ENCODE results near the gene TMEM184B.

TMEM184B gene

DNA sequence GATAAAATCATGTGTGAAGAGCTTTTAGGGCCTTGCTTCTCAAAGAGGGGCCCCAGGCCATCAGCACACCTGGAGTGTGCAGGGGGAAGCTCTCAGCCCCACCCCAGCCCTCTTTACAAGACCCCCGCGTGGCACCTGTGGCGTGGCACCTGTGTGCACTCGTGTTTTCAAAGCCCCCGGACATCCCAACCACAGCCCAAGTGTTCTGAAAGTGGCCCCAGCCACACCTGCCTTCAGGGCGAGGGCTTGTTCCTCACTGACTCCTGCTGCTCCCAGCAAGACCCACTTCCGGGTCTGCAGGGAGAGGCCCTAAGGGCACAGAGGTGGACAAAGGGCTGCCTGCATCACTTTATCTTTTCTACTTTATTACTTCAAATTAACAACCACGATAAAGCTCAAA, 17.5 kb upstream of the TMEM184B start:
- H3K4me2 ChIP-seq (ENCODE audit: low read length), result no peak overlapping the region
- H3K79me2 ChIP-seq (ENCODE audit: control insufficient read depth, insufficient read depth, low read length), result no peaks in the 10 kb centered on the region
- H2BK5ac ChIP-seq (ENCODE audit: low read length), result no peak overlapping the region
- no peak overlapping the region for H2AK5ac ChIP-seq (ENCODE audit: low read length)
- H3K4me3 ChIP-seq (ENCODE audit: low read length), result no peak overlapping the region
- H3K23ac ChIP-seq (ENCODE audit: low read length), result no peak overlapping the region
- WGBS (ENCODE audit: extremely low coverage, insufficient coverage, low lambda C conversion rate), result 100% methylated on average over 1 of the region's 8 CpGs
- no peak overlapping the region for H3K18ac ChIP-seq (ENCODE audit: low read length)
- no peak overlapping the region for H4K5ac ChIP-seq (ENCODE audit: low read length)
- DNase-seq, result no peak
- no peak overlapping the region for H2BK15ac ChIP-seq (replicated peaks; ENCODE audit: low read depth)
- no peak overlapping the region for H3K4ac ChIP-seq (ENCODE audit: low read depth, low read length)
- H3K4me1 ChIP-seq (ENCODE audit: control insufficient read depth, low read depth, low read length), result no peaks in the 10 kb centered on the region
- no peak overlapping the region for H4K8ac ChIP-seq (ENCODE audit: low read depth, low read length)
- no peaks in the 10 kb centered on the region for H3K27me3 ChIP-seq (ENCODE audit: insufficient read depth, low read length, poor library complexity)
- no peak overlapping the region for H3K56ac ChIP-seq (ENCODE audit: low read length)
- no peak overlapping the region for H3K9ac ChIP-seq (ENCODE audit: low read length)
- no peaks in the 10 kb centered on the region for H3K79me1 ChIP-seq (ENCODE audit: low read length)
- no peak overlapping the region for H2BK120ac ChIP-seq (ENCODE audit: low read depth, low read length)
- no peak overlapping the region for H3K27ac ChIP-seq (ENCODE audit: low read depth, low read length)
- H3K36me3 ChIP-seq (ENCODE audit: control insufficient read depth, insufficient read depth, low read length), result peaks cover 8% of the 10 kb centered on the region

DNA sequence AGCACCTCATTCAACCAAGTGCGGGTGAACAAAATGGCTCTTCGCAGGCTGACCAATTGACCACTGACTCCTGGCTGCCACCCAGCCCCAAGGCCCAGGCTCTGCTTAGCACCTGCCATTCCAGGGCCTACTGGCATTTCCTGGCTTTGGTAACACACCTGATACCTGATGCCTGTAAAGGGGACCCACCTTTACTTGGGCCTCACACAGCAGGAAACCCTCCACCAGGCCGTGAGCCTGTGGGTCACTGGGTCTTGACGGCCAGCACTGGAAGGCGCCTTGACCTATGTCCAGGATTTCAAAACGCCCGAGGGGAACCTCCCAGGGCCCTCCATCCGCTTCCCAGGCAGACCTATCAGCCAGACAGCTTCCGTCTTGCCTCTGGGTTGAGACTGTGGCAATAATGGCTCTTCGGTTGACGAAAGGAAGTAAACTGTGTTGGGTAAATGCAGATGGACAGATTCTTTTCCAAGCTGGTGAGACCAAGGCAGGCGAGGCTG, 16.8 kb upstream of the TMEM184B start:
- no peak overlapping the region for H2AK5ac ChIP-seq (ENCODE audit: low read length)
- H3K9ac ChIP-seq (ENCODE audit: low read length), result no peak overlapping the region
- no peaks in the 10 kb centered on the region for H3K79me2 ChIP-seq (ENCODE audit: control insufficient read depth, insufficient read depth, low read length)
- WGBS (ENCODE audit: extremely low coverage, insufficient coverage, low lambda C conversion rate), result no CpG with 5 or more reads among the region's 12 CpGs
- no peaks in the 10 kb centered on the region for H3K4me1 ChIP-seq (ENCODE audit: control insufficient read depth, low read depth, low read length)
- H3K27me3 ChIP-seq (ENCODE audit: insufficient read depth, low read length, poor library complexity), result no peaks in the 10 kb centered on the region
- no peak overlapping the region for H3K4me3 ChIP-seq (ENCODE audit: low read length)
- no peak overlapping the region for H3K4ac ChIP-seq (ENCODE audit: low read depth, low read length)
- H2BK15ac ChIP-seq (replicated peaks; ENCODE audit: low read depth), result no peak overlapping the region
- no peak for DNase-seq
- H4K5ac ChIP-seq (ENCODE audit: low read length), result no peak overlapping the region
- no peak overlapping the region for H3K4me2 ChIP-seq (ENCODE audit: low read length)
- H3K18ac ChIP-seq (ENCODE audit: low read length), result no peak overlapping the region
- no peak overlapping the region for H3K27ac ChIP-seq (ENCODE audit: low read depth, low read length)
- no peak overlapping the region for H3K56ac ChIP-seq (ENCODE audit: low read length)
- no peak overlapping the region for H2BK120ac ChIP-seq (ENCODE audit: low read depth, low read length)
- no peak overlapping the region for H2BK5ac ChIP-seq (ENCODE audit: low read length)
- peaks cover 6% of the 10 kb centered on the region for H3K36me3 ChIP-seq (ENCODE audit: control insufficient read depth, insufficient read depth, low read length)
- H3K23ac ChIP-seq (ENCODE audit: low read length), result no peak overlapping the region
- no peak overlapping the region for H4K8ac ChIP-seq (ENCODE audit: low read depth, low read length)
- no peaks in the 10 kb centered on the region for H3K79me1 ChIP-seq (ENCODE audit: low read length)

- DNase-seq, result no peak
- H3K56ac ChIP-seq (ENCODE audit: low read length), result no peak overlapping the region
- H3K4ac ChIP-seq (ENCODE audit: low read depth, low read length), result no peak overlapping the region
- H2BK120ac ChIP-seq (ENCODE audit: low read depth, low read length), result no peak overlapping the region
- H3K27me3 ChIP-seq (ENCODE audit: insufficient read depth, low read length, poor library complexity), result no peaks in the 10 kb centered on the region
- WGBS (ENCODE audit: extremely low coverage, insufficient coverage, low lambda C conversion rate), result no CpG with 5 or more reads among the region's 11 CpGs
- peaks cover 2% of the 10 kb centered on the region for H3K36me3 ChIP-seq (ENCODE audit: control insufficient read depth, insufficient read depth, low read length)
- H3K18ac ChIP-seq (ENCODE audit: low read length), result no peak overlapping the region
- H3K4me3 ChIP-seq (ENCODE audit: low read length), result no peak overlapping the region
- no peak overlapping the region for H2AK5ac ChIP-seq (ENCODE audit: low read length)
- no peak overlapping the region for H3K27ac ChIP-seq (ENCODE audit: low read depth, low read length)
- H3K79me1 ChIP-seq (ENCODE audit: low read length), result no peaks in the 10 kb centered on the region
- no peak overlapping the region for H4K8ac ChIP-seq (ENCODE audit: low read depth, low read length)
- H3K79me2 ChIP-seq (ENCODE audit: control insufficient read depth, insufficient read depth, low read length), result no peaks in the 10 kb centered on the region
- no peak overlapping the region for H2BK5ac ChIP-seq (ENCODE audit: low read length)
- H4K5ac ChIP-seq (ENCODE audit: low read length), result no peak overlapping the region
- H3K9ac ChIP-seq (ENCODE audit: low read length), result no peak overlapping the region
- no peak overlapping the region for H2BK15ac ChIP-seq (replicated peaks; ENCODE audit: low read depth)
- H3K23ac ChIP-seq (ENCODE audit: low read length), result no peak overlapping the region
- H3K4me1 ChIP-seq (ENCODE audit: control insufficient read depth, low read depth, low read length), result no peaks in the 10 kb centered on the region
- H3K4me2 ChIP-seq (ENCODE audit: low read length), result no peak overlapping the region
Measured at GRCh38 chr22:38286915-38287669, 14.3 kb upstream of the TMEM184B start.

DNA sequence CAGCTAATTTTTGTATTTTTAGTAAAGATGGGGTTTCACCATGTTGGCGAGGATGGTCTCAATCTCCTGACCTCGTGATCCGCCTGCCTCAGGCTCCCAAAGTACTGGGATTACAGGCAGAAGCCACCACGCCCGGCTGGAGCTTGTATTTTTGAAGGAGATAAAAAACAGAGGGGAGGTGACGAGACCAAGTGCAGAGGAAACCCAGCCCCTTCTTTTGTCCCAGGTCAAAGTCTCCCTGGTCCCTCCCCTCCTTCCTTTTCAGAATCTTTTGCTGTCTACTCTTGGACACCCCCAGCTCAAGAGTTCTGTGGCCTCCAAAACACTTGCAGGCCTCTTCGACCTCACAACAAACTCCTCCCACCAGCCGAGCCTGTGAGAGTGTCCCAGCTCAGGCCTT, 12.2 kb upstream of the TMEM184B start:
- Histone ChIP-seq H2BK5ac (ENCODE audit: low read length) (no peak overlapping the region), H3K79me1 (ENCODE audit: low read length) (no peaks in the 10 kb centered on the region), H2BK120ac (ENCODE audit: low read depth, low read length) (no peak overlapping the region), H3K27ac (ENCODE audit: low read depth, low read length) (no peak overlapping the region), H3K4me2 (ENCODE audit: low read length) (no peak overlapping the region), H4K5ac (ENCODE audit: low read length) (no peak overlapping the region), H3K27me3 (ENCODE audit: insufficient read depth, low read length, poor library complexity) (no peaks in the 10 kb centered on the region), H3K9ac (ENCODE audit: low read length) (no peak overlapping the region), H3K56ac (ENCODE audit: low read length) (no peak overlapping the region), H2AK5ac (ENCODE audit: low read length) (no peak overlapping the region), H3K23ac (ENCODE audit: low read length) (no peak overlapping the region), H3K79me2 (ENCODE audit: control insufficient read depth, insufficient read depth, low read length) (no peaks in the 10 kb centered on the region), H2BK15ac (replicated peaks; ENCODE audit: low read depth) (no peak overlapping the region), H3K4ac (ENCODE audit: low read depth, low read length) (no peak overlapping the region), H3K4me3 (ENCODE audit: low read length) (no peak overlapping the region), H3K18ac (ENCODE audit: low read length) (no peak overlapping the region), H3K4me1 (ENCODE audit: control insufficient read depth, low read depth, low read length) (no peaks in the 10 kb centered on the region), H4K8ac (ENCODE audit: low read depth, low read length) (no peak overlapping the region), H3K36me3 (ENCODE audit: control insufficient read depth, insufficient read depth, low read length) (no peaks in the 10 kb centered on the region)
- WGBS (ENCODE audit: extremely low coverage, insufficient coverage, low lambda C conversion rate), result no CpG with 5 or more reads among the region's 8 CpGs
- DNase-seq, result no peak

DNA sequence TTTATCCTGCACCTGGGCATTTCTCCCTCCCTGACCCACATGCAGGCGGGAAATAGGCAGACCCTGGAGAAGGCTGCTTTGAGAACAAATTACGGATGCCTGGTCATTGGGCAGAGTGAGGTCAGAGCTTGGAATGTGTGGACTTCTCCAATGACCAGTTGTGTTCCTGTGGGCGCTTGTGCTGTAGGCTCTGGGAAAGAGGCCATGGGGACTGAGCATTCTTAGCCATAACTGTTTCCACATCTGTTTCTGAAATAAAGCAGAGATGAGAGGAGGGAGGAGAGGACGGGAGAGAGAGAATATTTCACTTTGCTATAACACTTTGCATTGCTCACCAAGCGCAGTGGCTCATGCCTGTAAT, 11.2 kb upstream of the TMEM184B start:
- WGBS (ENCODE audit: extremely low coverage, insufficient coverage, low lambda C conversion rate), result no CpG with 5 or more reads among the region's 5 CpGs
- no peak overlapping the region for H3K4me3 ChIP-seq (ENCODE audit: low read length)
- no peak overlapping the region for H2AK5ac ChIP-seq (ENCODE audit: low read length)
- no peak overlapping the region for H2BK120ac ChIP-seq (ENCODE audit: low read depth, low read length)
- no peaks in the 10 kb centered on the region for H3K27me3 ChIP-seq (ENCODE audit: insufficient read depth, low read length, poor library complexity)
- peak; percentile 38 for DNase-seq
- no peak overlapping the region for H4K5ac ChIP-seq (ENCODE audit: low read length)
- H3K9ac ChIP-seq (ENCODE audit: low read length), result no peak overlapping the region
- H3K36me3 ChIP-seq (ENCODE audit: control insufficient read depth, insufficient read depth, low read length), result no peaks in the 10 kb centered on the region
- no peak overlapping the region for H3K4ac ChIP-seq (ENCODE audit: low read depth, low read length)
- H2BK15ac ChIP-seq (replicated peaks; ENCODE audit: low read depth), result no peak overlapping the region
- H3K4me1 ChIP-seq (ENCODE audit: control insufficient read depth, low read depth, low read length), result no peaks in the 10 kb centered on the region
- no peak overlapping the region for H3K56ac ChIP-seq (ENCODE audit: low read length)
- H3K18ac ChIP-seq (ENCODE audit: low read length), result no peak overlapping the region
- no peak overlapping the region for H3K23ac ChIP-seq (ENCODE audit: low read length)
- no peaks in the 10 kb centered on the region for H3K79me1 ChIP-seq (ENCODE audit: low read length)
- H2BK5ac ChIP-seq (ENCODE audit: low read length), result no peak overlapping the region
- H3K27ac ChIP-seq (ENCODE audit: low read depth, low read length), result no peak overlapping the region
- no peak overlapping the region for H4K8ac ChIP-seq (ENCODE audit: low read depth, low read length)
- H3K79me2 ChIP-seq (ENCODE audit: control insufficient read depth, insufficient read depth, low read length), result no peaks in the 10 kb centered on the region
- no peak overlapping the region for H3K4me2 ChIP-seq (ENCODE audit: low read length)

DNA sequence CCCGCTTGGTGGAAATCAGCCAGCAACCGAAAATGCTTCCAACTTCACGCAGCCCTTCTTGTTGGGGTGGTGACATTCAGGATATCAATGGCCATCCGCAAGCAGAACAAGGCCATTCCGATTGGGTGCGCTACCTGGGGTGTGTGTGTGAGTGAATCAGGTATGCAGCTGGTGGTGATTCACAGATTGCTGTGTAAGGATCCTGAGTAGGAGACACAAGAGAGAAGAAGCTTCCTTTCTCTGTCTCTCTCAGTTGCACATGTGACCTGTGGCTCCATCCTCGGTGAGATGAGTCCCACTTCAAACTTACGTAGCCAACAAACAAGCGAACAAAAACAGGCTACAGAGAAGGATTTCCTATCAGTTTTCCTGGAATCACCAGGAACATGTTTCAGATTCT, 9.6 kb upstream of the TMEM184B start:
- H3K56ac ChIP-seq (ENCODE audit: low read length), result peak overlapping the region; percentile 28
- no peak overlapping the region for H3K4ac ChIP-seq (ENCODE audit: low read depth, low read length)
- no peak overlapping the region for H2AK5ac ChIP-seq (ENCODE audit: low read length)
- H3K36me3 ChIP-seq (ENCODE audit: control insufficient read depth, insufficient read depth, low read length), result no peaks in the 10 kb centered on the region
- H3K79me1 ChIP-seq (ENCODE audit: low read length), result no peaks in the 10 kb centered on the region
- no peak overlapping the region for H2BK120ac ChIP-seq (ENCODE audit: low read depth, low read length)
- H3K18ac ChIP-seq (ENCODE audit: low read length), result no peak overlapping the region
- H3K9ac ChIP-seq (ENCODE audit: low read length), result no peak overlapping the region
- no peak overlapping the region for H4K5ac ChIP-seq (ENCODE audit: low read length)
- no peak overlapping the region for H3K4me2 ChIP-seq (ENCODE audit: low read length)
- WGBS (ENCODE audit: extremely low coverage, insufficient coverage, low lambda C conversion rate), result no CpG with 5 or more reads among the region's 9 CpGs
- no peak overlapping the region for H3K27ac ChIP-seq (ENCODE audit: low read depth, low read length)
- no peak for DNase-seq
- H3K4me3 ChIP-seq (ENCODE audit: low read length), result no peak overlapping the region
- no peak overlapping the region for H3K23ac ChIP-seq (ENCODE audit: low read length)
- no peak overlapping the region for H2BK5ac ChIP-seq (ENCODE audit: low read length)
- H3K79me2 ChIP-seq (ENCODE audit: control insufficient read depth, insufficient read depth, low read length), result no peaks in the 10 kb centered on the region
- no peak overlapping the region for H4K8ac ChIP-seq (ENCODE audit: low read depth, low read length)
- H3K27me3 ChIP-seq (ENCODE audit: insufficient read depth, low read length, poor library complexity), result no peaks in the 10 kb centered on the region
- no peak overlapping the region for H2BK15ac ChIP-seq (replicated peaks; ENCODE audit: low read depth)
- no peaks in the 10 kb centered on the region for H3K4me1 ChIP-seq (ENCODE audit: control insufficient read depth, low read depth, low read length)
